Endothelial cell (in vitro differentiated cells): ENCODE data around the gene SAMD4A. TPM values are rescaled to one million over a fixed set of nuclear protein-coding genes. Genes with fewer than 3 reads are reported as not detected.

Experiments
- DNase-seq: peaks from one replicate; pipeline ENCODE4 v3.0.0; 2021; ENCODE audit warnings: low spot score
- H3K27ac Mint-ChIP-seq: one replicate; pipeline ENCODE4 v1.8.0; 2021; ENCODE audit warnings: mixed read lengths, inconsistent platforms; ENCODE audit not compliant: unreplicated experiment
- H3K27me3 Mint-ChIP-seq: one replicate; pipeline ENCODE4 v1.8.0; 2021; ENCODE audit warnings: mild to moderate bottlenecking, moderate library complexity, mixed read lengths, inconsistent platforms; ENCODE audit not compliant: unreplicated experiment
- H3K36me3 Mint-ChIP-seq: one replicate; pipeline ENCODE4 v1.8.0; 2021; ENCODE audit warnings: mild to moderate bottlenecking, low read depth, mixed read lengths, inconsistent platforms; ENCODE audit not compliant: unreplicated experiment
- H3K4me1 Mint-ChIP-seq: one replicate; pipeline ENCODE4 v1.8.0; 2021; ENCODE audit warnings: mild to moderate bottlenecking, mixed read lengths, inconsistent platforms; ENCODE audit not compliant: unreplicated experiment
- H3K4me3 Mint-ChIP-seq: one replicate; pipeline ENCODE4 v1.8.0; 2021; ENCODE audit warnings: mild to moderate bottlenecking, mixed read lengths, inconsistent platforms; ENCODE audit not compliant: unreplicated experiment
- H3K9me3 Mint-ChIP-seq: one replicate; pipeline ENCODE4 v1.8.0; 2021; ENCODE audit warnings: mixed read lengths, inconsistent platforms; ENCODE audit not compliant: unreplicated experiment
- total RNA-seq: library from RNA; stranded (reverse); fragmentation: NEBNext Ultra II Directional; extraction: Animal tissue kit (Norgen Biotek cat#: 25700); gene quantifications from one replicate; pipeline ENCODE4 v1.2.1, GENCODE V29; 2021; ENCODE audit not compliant: unreplicated experiment
- TF ChIP-seq, protein P1 (sequence below): fragments of 200-600 bp; sonication (generic); IDR thresholded peaks from one replicate; pipeline ENCODE4 v1.5.0; 2021; ENCODE audit warnings: antibody characterized with exemption; ENCODE audit not compliant: unreplicated experiment

Gene SAMD4A
- total RNA-seq, 1 donor from 2014 or later = 9.2 TPM

DNA sequence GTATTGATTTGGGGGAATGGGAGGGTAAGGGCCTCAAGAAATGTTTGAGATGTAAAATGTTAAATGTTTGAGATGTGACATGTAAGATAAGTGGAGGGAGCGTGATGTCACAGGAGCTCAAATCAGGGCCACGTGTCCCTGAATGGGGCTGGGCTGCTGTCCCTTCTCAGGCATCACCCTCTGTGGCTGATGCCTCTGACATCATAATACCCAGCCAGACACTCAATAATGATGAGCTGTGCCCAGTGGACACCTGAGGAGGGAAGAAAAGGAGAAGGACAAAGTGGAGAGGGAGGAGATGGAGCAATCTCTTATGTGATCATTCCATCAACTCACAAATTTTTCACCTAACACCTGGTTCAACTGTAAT is 120.8 kb downstream of the SAMD4A start:
- TF ChIP-seq, protein P1, sequence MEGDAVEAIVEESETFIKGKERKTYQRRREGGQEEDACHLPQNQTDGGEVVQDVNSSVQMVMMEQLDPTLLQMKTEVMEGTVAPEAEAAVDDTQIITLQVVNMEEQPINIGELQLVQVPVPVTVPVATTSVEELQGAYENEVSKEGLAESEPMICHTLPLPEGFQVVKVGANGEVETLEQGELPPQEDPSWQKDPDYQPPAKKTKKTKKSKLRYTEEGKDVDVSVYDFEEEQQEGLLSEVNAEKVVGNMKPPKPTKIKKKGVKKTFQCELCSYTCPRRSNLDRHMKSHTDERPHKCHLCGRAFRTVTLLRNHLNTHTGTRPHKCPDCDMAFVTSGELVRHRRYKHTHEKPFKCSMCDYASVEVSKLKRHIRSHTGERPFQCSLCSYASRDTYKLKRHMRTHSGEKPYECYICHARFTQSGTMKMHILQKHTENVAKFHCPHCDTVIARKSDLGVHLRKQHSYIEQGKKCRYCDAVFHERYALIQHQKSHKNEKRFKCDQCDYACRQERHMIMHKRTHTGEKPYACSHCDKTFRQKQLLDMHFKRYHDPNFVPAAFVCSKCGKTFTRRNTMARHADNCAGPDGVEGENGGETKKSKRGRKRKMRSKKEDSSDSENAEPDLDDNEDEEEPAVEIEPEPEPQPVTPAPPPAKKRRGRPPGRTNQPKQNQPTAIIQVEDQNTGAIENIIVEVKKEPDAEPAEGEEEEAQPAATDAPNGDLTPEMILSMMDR = no peak
- no peak overlapping the region for H3K4me3 Mint-ChIP-seq
- H3K27ac Mint-ChIP-seq = no peak overlapping the region
- H3K4me1 Mint-ChIP-seq = peaks cover 28% of the 10 kb centered on the region
- H3K27me3 Mint-ChIP-seq = peaks cover 2% of the 10 kb centered on the region
- no peak for DNase-seq
- H3K9me3 Mint-ChIP-seq = no peaks in the 10 kb centered on the region
- no peaks in the 10 kb centered on the region for H3K36me3 Mint-ChIP-seq

DNA sequence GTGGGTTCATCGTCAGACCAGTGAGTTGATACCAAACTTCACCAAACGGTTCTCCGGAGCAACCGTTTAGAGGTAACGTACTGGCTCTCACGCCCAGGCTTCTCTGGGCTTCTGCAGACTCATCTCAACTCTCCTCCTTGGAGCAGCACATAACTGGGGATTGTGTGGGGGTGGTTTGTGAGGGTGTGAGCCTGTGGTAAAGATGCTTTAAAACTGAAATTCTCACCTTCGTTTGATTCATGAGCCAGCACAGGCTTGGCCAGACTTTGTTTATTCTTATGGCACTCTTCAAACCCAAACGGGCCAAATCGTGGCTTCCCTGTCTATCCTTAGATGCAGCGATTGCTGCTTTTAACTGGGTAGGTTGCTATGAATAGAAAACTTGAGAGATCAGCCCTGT is 121.3 kb downstream of the SAMD4A start:
- DNase-seq = no peak
- Mint-ChIP-seq H3K36me3 (no peaks in the 10 kb centered on the region), H3K4me3 (no peak overlapping the region), H3K27ac (no peak overlapping the region), H3K4me1 (peaks cover 28% of the 10 kb centered on the region), H3K9me3 (no peaks in the 10 kb centered on the region), H3K27me3 (peaks cover 2% of the 10 kb centered on the region)
- TF ChIP-seq, protein P1 = no peak

GRCh38 chr14:54689928-54690327 is 123.0 kb downstream of the SAMD4A start:
- Mint-ChIP-seq H3K27ac (no peak overlapping the region), H3K4me3 (no peak overlapping the region), H3K27me3 (peaks cover 2% of the 10 kb centered on the region), H3K4me1 (peaks cover 26% of the 10 kb centered on the region), H3K36me3 (no peaks in the 10 kb centered on the region), H3K9me3 (no peaks in the 10 kb centered on the region)
- no peak for DNase-seq
- TF ChIP-seq, protein P1 = no peak

DNA sequence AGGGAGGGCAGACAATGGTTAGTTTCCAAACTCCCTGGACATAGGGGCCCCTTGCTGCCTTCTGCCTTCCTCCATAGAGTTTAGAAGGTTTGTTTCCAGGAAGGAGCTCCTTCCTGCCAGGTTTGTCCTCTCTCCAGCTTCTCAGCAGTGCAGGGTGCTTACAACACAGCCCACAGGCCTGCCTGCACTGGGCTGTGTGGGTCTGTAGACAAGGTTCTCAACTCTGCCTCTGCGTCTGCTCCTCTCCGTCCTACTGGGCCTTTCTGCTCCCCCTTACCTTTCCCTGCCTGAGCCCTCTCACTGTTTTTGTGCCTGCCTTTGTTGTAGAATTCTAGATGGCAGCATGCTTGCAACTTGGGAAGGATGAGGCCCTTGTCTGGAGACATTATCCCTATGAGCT is 124.0 kb downstream of the SAMD4A start:
- Mint-ChIP-seq H3K4me3 (no peak overlapping the region), H3K9me3 (no peaks in the 10 kb centered on the region), H3K27me3 (peaks cover 2% of the 10 kb centered on the region), H3K27ac (peak overlapping the region; percentile 25), H3K36me3 (no peaks in the 10 kb centered on the region), H3K4me1 (peaks cover 22% of the 10 kb centered on the region)
- TF ChIP-seq, protein P1 = no peak
- no peak for DNase-seq

- peak; percentile 78 for DNase-seq
- Mint-ChIP-seq H3K27me3 (no peaks in the 10 kb centered on the region), H3K9me3 (no peaks in the 10 kb centered on the region), H3K4me3 (no peak overlapping the region), H3K4me1 (peaks cover 22% of the 10 kb centered on the region), H3K36me3 (no peaks in the 10 kb centered on the region), H3K27ac (no peak overlapping the region)
- TF ChIP-seq, protein P1 = peak; percentile 62
Measured at GRCh38 chr14:54691525-54692283, 124.8 kb downstream of the SAMD4A start.
